ENCODE measurements around the gene GTPBP1.

Gene GTPBP1

DNA sequence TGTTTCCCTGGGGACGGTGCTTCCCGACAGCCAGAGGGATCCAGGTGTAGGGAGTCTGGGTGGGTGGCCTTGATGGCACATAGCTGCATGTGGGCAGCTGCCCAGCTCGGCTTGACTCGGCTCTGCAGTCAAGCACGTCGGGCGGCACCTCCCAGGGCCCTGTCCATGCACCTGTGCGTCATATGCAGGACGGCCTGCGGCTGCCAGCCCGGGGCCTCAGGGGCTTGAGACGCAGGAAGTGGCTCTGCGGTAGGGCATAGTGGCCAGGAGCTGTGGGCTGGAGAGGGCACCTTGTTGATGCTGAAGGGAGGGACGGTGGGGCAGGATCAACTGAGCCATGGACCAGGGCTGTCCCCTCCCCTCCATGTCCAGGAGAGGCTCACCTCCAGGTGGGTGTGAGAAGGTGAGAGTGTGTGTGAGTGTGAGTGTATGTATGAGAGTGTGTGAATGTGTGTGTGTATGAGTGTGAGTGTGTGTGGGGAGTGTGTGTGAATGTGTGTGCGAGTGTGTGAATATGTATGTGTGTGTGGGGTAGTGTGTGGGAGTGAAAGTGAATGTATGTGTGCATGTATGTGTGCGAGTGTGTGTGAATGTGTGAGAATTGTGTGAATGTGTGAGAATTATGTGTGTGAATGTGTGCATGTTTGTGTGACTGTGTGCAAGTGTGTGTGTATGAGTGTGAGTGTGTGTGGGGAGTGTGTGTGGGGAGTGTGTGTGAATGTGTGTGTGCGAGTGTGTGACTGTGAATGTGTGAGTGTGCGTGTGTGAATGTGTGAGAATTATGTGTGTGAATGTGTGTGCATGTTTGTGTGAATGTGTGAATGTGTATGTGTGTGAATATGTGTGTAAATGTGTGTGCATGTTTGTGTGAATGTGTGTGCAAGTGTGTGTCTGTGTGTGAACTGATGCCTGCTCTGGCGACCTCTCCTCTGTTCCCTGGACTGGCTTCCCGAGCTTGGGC lies 55.7 kb downstream of the GTPBP1 start:
- no peak for DNase-seq

DNA sequence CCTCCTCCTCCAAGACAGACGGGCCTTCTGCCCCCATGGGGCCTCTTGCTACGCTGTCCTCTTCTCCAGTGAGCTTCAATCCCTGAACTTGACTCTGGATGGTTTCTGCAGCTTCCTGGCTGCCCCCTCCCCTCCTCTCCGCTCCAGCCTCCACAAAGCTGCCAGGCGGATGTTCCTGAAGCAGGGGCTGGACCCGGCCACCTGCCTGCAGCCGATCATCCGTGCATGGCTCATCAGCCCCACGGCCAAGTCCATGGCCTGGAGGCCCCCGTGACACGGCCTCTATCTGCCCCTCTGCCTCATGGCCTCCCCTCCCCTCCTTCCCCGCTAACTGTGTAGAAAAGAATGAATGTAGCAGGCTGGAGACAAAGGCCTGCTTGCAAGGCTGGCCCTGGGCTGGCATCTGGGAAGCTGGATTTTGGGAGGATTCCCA lies 56.8 kb downstream of the GTPBP1 start:
- DNase-seq = no peak

DNA sequence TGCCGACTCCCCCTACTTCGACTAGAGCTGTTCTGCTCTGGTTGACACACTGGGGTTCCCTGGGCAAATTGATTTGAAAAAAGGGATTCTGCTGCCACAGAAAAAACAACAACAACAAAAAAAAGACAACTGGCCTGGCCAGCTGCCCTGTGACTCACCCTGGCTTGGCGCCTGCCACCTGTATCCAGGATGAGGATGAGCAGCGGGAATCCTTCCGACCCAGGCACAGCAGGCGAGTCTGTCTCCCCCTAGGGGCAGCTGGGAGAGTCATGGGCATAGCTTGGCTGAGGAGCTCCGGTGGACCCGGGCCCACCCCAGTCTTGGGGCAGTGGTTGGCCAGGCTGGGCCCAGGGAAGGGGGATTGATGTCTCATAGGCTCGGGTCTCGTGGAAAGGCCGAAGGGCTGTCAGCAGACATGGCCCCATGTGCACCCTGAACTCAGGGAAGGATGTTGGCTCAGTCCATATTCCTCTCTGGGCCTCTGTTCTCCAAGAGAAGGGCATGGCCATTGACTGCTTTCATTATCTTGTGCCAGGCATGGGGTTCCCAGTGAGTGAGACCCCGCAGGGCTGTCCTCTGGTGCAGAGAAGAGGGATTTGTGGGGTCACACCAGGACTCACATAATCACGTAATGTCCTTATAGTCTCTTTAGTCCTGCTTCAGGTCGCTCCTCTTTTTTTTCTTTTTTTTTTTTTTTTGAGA lies 60.5 kb downstream of the GTPBP1 start:
- no peak for DNase-seq

DNA sequence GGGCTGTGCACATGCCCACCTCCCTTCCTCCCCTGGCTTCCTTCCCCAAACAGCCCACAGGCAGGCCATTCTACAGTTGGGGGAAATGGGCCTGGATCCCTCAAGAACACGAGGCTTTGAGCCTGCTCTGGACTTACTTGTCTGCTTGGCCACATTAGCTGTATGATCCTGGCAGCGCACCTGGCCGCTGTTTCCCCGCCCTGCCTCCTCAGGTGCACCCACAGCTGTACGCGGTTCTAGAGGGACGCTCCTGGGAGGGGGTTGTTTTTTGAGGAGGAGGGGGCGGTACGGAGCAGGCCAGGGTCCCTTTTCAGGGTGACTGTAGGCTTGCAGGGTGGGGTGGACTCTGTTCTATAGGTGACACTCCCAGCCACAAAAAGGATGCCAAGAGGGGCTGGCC lies 61.6 kb downstream of the GTPBP1 start:
- DNase-seq = no peak

DNA sequence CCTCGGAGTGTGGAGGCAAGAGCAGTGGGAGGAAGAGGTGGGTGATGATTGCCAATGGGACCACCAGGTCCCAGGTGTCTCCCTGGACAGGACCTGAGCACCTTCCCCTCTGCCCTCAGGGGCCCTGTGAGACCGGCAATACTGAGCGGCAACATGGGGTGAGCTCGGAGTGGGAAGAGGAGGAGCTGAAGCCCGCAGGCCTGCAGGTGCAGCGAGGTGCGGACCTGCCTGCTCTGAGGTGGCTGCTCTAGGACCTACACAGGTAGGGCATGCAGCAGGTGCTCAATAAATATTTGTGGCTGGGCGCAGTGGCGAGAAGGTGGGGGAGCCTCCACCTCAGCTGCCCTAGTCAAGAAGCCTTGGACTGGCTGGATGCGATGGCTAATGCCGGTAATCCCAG lies 62.3 kb downstream of the GTPBP1 start:
- DNase-seq = no peak

DNA sequence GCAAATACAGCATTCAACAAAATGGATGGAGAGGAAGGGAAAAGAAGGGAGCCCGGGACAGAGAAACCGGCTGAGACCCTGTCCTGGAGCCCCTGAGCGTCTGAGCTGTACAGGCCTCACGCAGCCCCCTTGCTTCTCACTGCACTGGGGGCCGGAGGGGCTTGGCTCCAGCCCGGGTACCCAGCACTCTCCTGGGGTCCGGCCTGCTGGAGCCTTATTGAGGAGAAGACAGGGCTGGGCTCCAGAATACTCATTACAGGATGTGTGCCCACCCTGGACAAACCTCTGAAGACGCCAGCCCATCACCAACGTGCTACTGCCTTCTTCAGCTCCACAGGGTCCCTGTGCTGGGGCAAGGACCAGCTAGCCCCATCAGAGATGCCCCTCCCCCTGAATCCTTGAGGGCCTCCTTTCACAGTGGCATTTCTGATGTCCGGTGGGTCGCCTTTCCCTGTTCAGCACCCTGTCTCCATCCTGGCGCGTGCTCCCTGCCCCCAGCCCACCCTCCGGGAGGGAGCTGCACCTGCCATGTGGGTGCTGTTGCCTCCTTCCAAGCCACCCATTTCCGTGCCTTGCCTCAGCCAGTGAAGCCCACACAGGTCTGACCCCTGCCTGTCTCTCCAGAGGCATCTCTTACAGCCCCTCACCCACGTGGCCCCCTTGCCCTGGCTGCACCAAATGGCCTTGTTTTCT lies 64.7 kb downstream of the GTPBP1 start:
- DNase-seq = no peak

DNA sequence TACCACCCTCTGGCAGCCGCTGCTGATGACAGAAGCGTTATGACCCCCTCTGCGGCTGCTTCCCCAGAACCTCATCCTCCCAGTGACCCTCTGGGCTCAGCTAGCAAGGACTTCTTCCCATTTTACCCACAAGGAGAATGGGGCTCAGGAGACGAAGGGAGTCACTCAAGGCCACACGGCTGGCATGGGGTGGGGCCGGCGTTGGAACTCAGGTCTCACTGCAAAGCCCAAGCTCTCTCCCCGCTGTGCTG lies 66.8 kb downstream of the GTPBP1 start:
- DNase-seq = no peak

DNA sequence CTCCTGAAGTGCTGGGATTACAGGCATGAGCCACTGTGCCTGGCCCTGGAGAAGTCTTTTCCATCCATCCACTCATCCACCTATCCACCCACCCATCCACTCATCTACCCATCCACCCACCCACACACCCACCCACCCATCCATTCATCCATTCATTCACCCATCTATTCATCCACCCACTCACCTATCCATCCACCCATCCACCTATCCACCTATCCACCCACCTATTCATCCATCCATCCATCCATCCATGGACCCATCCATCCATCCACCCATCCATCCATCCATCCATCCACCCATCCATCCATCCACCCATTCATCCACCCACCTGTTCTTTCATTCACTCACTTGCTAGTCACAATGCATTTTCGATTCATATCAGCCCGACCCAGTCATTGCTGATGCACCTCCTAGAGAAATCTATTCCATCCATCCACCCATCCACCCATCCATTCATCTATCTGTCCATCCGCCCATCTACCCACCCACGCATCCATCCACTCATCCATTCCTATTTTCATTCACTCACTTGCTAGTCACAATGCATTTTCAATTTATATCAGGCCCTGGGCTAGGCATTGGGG lies 67.7 kb downstream of the GTPBP1 start:
- no peak for DNase-seq

DNA sequence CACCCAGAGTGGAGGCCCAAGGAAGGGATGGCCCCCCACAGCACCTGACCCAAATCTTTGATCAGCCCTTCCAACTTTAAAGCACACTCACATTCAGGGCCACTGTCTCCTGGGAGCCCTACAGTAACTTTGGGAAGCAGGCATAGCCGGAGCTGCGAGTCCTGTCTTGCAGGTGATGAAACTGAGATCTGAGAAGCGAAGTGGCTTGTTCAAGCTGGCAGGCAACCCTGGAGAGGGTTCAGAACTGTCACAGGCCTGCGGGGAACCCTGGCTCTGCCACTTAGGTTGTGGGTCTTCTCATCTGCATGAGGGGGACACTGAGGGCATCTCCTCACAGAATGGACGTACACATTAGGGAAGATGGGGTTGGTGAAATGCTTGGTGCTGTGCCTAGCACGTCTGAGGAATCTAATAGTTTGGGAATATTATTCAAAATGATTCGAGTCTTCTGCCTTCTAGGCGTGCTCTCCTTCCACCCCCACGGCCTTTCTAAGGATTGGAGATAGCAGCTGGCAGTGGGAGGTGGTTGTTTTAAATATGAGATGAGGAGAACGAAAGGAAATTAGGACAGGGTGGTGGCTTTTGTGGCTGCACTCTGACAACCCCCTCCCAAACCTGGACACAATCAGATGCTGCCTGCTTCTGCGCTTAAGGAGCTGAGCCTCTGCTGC lies 68.9 kb downstream of the GTPBP1 start:
- no peak for DNase-seq

DNA sequence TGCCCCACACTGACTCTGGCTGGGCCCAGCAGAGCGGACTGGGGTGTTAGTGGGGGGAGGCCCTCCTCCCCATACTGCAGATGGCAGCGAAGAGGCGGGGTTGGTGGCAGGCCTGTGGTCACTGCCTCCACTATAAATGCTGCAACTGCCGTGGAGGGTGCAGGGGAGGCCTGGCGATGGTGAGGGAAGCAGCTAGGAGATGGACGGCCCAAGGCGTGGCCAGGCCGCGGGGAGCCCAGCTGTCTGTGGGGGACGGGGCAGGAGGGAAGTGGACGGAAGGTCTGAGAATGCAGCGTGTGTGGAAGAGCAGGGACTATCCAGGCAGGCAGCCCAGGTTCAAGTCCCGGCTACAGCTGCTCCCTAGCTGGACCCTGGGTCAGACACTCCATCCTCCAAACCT lies 69.9 kb downstream of the GTPBP1 start:
- DNase-seq = no peak

DNA sequence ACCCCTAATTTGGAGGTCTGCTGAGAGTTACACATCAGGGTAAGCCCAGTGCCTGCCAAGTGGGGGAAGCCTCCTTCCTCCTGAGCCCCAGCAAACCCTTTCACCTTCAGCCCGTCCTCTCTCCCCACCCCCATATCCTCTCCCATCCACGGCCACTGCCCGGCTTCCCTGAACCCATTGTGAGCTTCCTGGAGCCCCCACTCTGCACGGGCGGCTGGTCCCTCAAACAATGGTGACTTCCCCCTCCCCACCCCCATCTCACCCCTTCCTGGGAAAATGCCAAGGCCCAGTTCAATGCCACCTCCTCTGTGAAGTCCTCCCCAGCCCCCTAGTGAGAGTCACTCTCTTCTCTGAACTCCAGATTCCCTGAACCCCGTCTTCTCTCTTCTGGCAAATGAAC lies 70.3 kb downstream of the GTPBP1 start:
- no peak for DNase-seq

DNA sequence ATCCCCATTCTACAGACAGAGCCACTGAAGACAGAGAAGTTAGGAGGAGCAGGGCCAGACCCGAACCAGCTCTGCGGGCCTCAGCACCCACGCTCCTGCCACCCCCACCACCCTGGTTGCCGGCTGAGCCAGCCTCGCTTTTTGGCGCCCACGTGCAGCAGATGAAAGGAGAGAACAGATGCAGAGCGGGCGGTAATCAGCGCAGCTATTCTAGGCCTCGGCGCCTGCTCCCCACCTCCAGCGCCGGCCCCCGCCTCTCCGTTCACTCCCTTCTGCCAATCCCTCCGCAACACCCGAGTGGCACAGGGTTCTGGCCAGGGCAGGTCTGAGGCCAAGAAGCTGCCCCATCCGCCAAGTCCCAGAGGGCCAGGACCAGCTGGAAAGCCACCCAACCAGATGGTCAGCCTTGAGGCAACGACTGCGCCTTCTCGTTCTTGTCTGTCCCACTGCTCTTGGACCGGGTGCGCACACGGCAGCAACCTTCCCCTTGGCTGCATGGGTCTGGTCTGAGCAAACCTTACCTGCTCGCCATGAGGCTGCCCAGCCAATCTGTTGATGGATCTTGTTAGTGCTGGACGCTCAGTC lies 71.4 kb downstream of the GTPBP1 start:
- DNase-seq = no peak

DNA sequence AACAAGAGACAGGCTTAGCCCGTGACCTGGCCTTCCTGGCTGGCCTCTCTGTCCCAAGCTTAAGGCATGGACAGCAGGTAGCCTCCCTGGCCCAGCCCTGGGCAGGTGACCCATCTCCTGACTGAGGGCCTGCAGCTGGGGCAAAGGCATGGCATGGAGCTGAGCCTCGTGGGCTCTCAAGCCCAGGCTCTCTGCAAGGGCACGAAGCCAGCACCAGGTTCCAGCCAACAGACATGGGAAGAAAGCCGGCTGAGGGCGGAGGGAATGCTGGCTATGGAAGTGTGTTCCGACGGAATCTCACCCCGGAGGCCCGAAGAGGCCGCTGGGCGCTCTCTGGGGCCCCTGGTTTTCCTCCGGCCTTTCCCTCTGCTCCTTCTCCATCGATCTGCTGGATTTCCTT lies 75.3 kb downstream of the GTPBP1 start:
- DNase-seq = no peak

DNA sequence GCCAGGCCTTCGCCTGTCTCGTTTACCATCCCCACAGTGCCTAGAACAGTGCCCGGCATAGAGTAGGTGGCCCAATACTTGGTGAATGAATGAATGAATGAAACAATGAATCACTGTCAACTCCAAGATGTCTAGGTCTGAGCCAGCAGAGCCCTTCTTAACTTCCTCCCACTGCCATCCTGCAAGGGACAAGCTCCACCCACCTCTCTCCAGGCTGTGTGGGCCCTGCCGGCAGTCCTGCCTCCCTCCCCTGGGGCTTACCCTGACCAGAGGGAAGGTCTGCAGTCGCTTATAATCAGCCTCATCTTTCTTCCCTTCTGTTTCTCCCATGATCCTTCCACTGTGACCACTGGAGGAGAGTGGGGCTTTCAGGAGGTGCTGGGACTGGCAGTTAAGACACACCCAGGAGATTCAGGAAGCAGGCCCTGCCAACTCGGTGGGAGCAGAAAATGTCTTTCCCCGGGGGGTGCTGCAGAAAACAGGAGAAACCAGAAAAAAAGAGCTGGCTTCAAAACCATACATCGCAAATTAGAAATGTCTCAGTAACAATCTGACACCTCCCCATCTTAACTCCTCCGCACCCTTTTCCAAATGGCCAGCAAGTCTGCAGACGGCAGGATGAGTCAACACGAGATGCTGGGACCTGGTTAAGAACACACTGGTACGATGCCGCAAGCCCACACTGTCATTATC lies 76.8 kb downstream of the GTPBP1 start:
- no peak for DNase-seq

Data from NCI-H2081 treated with DMSO at 0.1 percent for 48 hours (cell line).